DOHH2 (cell line): ENCODE data around the gene CALN1.

Experiments
- H3F3A ChIP-seq: fragments of 200-600 bp; sonication (generic), shearing (Covaris generic); 2 replicates; pipeline ENCODE4 v1.6.0; 2016; ENCODE audit warnings: antibody characterized with exemption, mild to moderate bottlenecking; ENCODE audit not compliant: control insufficient read depth, insufficient read depth
- H3K27ac ChIP-seq: fragments of 200-600 bp; sonication (generic); 2 replicates; pipeline ENCODE4 v1.5.1; 2014; ENCODE audit warnings: low read depth, mild to moderate bottlenecking, low read length, moderate library complexity
- H3K27me3 ChIP-seq: fragments of 200-600 bp; sonication (generic); 2 replicates; pipeline ENCODE4 v1.6.1; 2014; ENCODE audit warnings: mild to moderate bottlenecking, low read length, mixed read lengths; ENCODE audit not compliant: control insufficient read depth
- H3K36me3 ChIP-seq: fragments of 200-600 bp; sonication (generic); 2 replicates; pipeline ENCODE4 v1.6.1; 2014; ENCODE audit warnings: mild to moderate bottlenecking, low read length, moderate library complexity, mixed read lengths; ENCODE audit not compliant: control insufficient read depth
- H3K4me1 ChIP-seq: fragments of 200-600 bp; sonication (generic); 2 replicates; pipeline ENCODE4 v1.6.1; 2014; ENCODE audit warnings: mild to moderate bottlenecking, low read length, mixed read lengths; ENCODE audit not compliant: control insufficient read depth
- H3K4me2 ChIP-seq: fragments of 200-600 bp; sonication (generic); 2 replicates; pipeline ENCODE4 v1.6.0; 2014; ENCODE audit warnings: mild to moderate bottlenecking, low read length, moderate library complexity
- H3K4me3 ChIP-seq: fragments of 200-600 bp; sonication (generic); 2 replicates; pipeline ENCODE4 v1.5.1; 2014; ENCODE audit warnings: mild to moderate bottlenecking, low read length, mixed read lengths
- H3K79me2 ChIP-seq: fragments of 200-600 bp; sonication (generic); 2 replicates; pipeline ENCODE4 v1.6.1; 2014; ENCODE audit warnings: mild to moderate bottlenecking, low read length, mixed read lengths; ENCODE audit not compliant: control insufficient read depth
- H3K9me2 ChIP-seq: fragments of 200-600 bp; sonication (generic); replicated peaks from 2 replicates; pipeline ENCODE4 v1.6.1; 2014; ENCODE audit warnings: mild to moderate bottlenecking, low read length, mixed read lengths; ENCODE audit not compliant: control insufficient read depth
- H3K9me3 ChIP-seq: fragments of 200-600 bp; sonication (generic); 2 replicates; pipeline ENCODE4 v1.6.1; 2014; ENCODE audit warnings: antibody characterized with exemption, low read length, mixed read lengths; ENCODE audit not compliant: control insufficient read depth, insufficient read depth
- H4K20me1 ChIP-seq: fragments of 200-600 bp; sonication (generic); 2 replicates; pipeline ENCODE4 v1.6.0; 2014; ENCODE audit warnings: low read depth, mild to moderate bottlenecking, antibody characterized with exemption, low read length, moderate library complexity; ENCODE audit not compliant: control insufficient read depth, insufficient read depth
- CTCF ChIP-seq: fragments of 200-600 bp; sonication (generic); IDR thresholded peaks from one replicate; pipeline ENCODE4 v1.5.1; 2014; ENCODE audit warnings: antibody characterized with exemption, mild to moderate bottlenecking, low read depth, low read length; ENCODE audit not compliant: poor library complexity, severe bottlenecking
- EZH2phosphoT487 ChIP-seq: fragments of 200-600 bp; sonication (generic); IDR thresholded peaks from 2 replicates; pipeline ENCODE4 v1.6.1; 2017; ENCODE audit warnings: borderline replicate concordance, mild to moderate bottlenecking, antibody characterized with exemption, low read length, moderate library complexity, mixed read lengths

Gene CALN1

GRCh38 chr7:72161534-72161933 lies 250.6 kb downstream of the CALN1 start:
- no peaks in the 10 kb centered on the region for H3K27me3 ChIP-seq
- H4K20me1 ChIP-seq, result no peaks in the 10 kb centered on the region
- TF ChIP-seq CTCF (peak; percentile 57), EZH2phosphoT487 (no peak)
- H3K4me1 ChIP-seq, result no peaks in the 10 kb centered on the region
- H3K4me2 ChIP-seq, result no peak overlapping the region
- no peaks in the 10 kb centered on the region for H3K9me2 ChIP-seq
- no peak overlapping the region for H3K27ac ChIP-seq
- no peaks in the 10 kb centered on the region for H3F3A ChIP-seq
- H3K36me3 ChIP-seq, result no peaks in the 10 kb centered on the region
- no peaks in the 10 kb centered on the region for H3K9me3 ChIP-seq
- H3K79me2 ChIP-seq, result no peaks in the 10 kb centered on the region
- H3K4me3 ChIP-seq, result no peak overlapping the region

DNA sequence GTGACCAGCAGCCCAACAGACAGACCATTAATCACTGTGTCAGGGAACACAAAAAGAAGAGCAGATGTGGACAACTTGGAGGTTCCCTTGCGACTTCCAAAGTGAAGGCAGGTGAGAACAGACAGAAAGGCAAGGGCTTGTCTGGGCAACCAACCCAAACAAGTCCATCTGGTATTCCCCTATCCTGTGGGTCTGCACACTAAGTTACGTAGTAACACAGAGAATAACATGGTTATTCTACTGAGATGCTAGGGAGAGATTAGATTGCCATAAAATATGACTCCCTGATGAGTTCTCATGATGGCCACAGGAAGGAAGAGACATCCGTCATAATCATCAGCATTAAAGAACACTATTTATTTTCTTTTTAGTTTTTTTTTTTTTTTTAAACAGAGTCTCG lies 252.2 kb downstream of the CALN1 start:
- H3K27me3 ChIP-seq, result no peaks in the 10 kb centered on the region
- no peak overlapping the region for H3K27ac ChIP-seq
- no peaks in the 10 kb centered on the region for H3F3A ChIP-seq
- no peak overlapping the region for H3K4me3 ChIP-seq
- no peaks in the 10 kb centered on the region for H3K4me1 ChIP-seq
- H3K79me2 ChIP-seq, result no peaks in the 10 kb centered on the region
- no peaks in the 10 kb centered on the region for H4K20me1 ChIP-seq
- no peaks in the 10 kb centered on the region for H3K9me3 ChIP-seq
- H3K9me2 ChIP-seq, result no peaks in the 10 kb centered on the region
- TF ChIP-seq EZH2phosphoT487 (no peak), CTCF (no peak)
- no peak overlapping the region for H3K4me2 ChIP-seq
- H3K36me3 ChIP-seq, result no peaks in the 10 kb centered on the region

DNA sequence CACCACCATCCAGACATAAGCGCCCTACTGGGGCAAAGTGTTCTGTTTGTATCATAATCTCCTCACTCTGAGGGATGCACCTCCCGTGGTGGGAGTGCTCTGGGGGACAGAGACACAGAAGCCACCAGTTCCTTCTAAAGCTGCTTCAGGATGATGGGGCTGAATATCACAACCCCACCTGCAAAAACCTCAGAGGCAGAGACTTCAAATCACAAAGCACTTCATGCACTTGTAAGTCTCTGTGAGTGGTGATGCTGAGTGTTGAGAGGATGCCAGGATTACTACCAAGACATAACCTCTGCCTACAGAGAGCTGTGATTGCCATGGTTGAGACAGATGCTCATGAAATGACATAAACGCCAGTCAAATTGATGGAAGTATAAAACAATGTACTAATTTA lies 255.5 kb downstream of the CALN1 start:
- no peaks in the 10 kb centered on the region for H3K9me2 ChIP-seq
- H3K4me1 ChIP-seq, result no peaks in the 10 kb centered on the region
- H3K27ac ChIP-seq, result no peak overlapping the region
- no peak overlapping the region for H3K4me2 ChIP-seq
- H3K27me3 ChIP-seq, result no peaks in the 10 kb centered on the region
- TF ChIP-seq CTCF (no peak), EZH2phosphoT487 (no peak)
- H4K20me1 ChIP-seq, result no peaks in the 10 kb centered on the region
- no peaks in the 10 kb centered on the region for H3K36me3 ChIP-seq
- no peak overlapping the region for H3K4me3 ChIP-seq
- H3F3A ChIP-seq, result no peaks in the 10 kb centered on the region
- H3K9me3 ChIP-seq, result no peaks in the 10 kb centered on the region
- H3K79me2 ChIP-seq, result no peaks in the 10 kb centered on the region

DNA sequence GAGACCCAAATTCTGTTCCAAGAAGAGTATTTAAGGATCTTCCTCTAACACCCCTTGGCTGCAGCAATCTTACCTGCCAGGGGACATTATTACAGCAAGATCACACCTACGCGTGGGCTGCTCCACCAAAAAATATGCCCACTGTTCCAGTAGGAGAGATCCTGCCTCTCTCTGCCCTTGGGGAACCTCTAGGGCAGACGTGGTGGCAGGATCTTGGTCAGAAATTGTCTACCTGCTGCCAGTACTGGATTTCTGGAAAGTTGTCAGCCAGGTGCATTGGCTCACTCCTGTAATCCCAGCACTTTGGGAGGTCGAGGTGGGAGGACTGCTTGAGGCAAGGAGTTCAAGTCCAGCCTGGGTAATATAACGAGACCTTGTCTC lies 259.0 kb downstream of the CALN1 start:
- Histone ChIP-seq H3K27me3 (no peaks in the 10 kb centered on the region), H3K27ac (no peak overlapping the region), H3K4me2 (no peak overlapping the region)

More for the DNA sequence above, 259.0 kb downstream of the CALN1 start:
- Histone ChIP-seq H4K20me1 (no peaks in the 10 kb centered on the region), H3K9me3 (no peaks in the 10 kb centered on the region), H3K4me1 (no peaks in the 10 kb centered on the region), H3K9me2 (no peaks in the 10 kb centered on the region), H3K4me3 (no peak overlapping the region), H3K79me2 (no peaks in the 10 kb centered on the region), H3F3A (no peaks in the 10 kb centered on the region), H3K36me3 (no peaks in the 10 kb centered on the region)
- TF ChIP-seq CTCF, result no peak
- TF ChIP-seq EZH2phosphoT487, result no peak
